Glomerular visceral epithelial cell (primary cell): Measurements from ENCODE around the gene MYORG.

ENCODE experiments used
- DNase-seq: peaks from one replicate; pipeline ENCODE4 v3.0.0-alpha.2; 2016; ENCODE audit errors: extremely low spot score

MYORG gene

DNA sequence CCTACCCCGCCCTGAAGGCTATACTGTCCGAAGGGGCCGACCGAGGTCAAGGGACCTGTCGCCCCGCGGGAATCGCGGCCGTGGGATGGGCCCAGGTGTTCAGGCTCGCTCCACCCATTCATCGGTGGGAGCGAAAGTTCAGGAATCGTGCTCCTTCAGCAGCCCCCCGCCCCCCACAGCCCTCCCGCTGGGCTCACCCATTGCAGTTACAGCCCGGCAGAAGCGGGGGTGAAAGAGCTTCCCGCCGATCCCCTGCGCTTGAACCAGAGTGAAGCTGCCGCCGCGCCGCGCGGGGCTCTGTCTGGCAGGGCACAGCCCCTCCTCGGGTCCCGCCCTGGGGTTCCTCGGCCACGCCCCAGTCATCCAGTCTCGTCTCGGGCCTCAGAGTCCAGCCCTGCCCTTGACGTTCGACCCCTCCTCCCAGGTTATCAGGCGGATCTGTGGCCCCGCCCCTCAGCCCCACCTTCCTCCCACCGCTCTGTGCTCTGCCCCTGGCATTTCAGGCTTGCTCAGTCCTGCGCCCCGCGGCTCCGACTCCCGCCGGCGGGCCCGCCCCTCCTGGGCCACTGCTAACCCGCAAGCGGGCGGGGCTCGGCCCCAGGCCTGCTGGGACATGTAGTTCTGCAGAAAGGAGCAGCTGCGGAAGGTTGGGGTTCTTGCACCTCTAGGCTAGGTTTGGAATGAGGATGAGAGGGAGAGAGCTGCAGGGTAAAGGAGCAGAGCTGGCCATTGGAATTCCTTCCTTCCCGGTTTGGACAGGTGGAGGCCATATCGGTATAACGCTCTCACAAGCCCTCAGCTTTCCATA is at the start of gene MYORG:
Gene MYORG (minus strand): TSS at position 303 of the 808 bp plus-strand sequence. CDS start 3,955 bp downstream, outside the sequence.
- peak; percentile 99 for DNase-seq

GRCh38 chr9:34419716-34420504 is 43.2 kb upstream of the MYORG start:
- DNase-seq = no peak

DNA sequence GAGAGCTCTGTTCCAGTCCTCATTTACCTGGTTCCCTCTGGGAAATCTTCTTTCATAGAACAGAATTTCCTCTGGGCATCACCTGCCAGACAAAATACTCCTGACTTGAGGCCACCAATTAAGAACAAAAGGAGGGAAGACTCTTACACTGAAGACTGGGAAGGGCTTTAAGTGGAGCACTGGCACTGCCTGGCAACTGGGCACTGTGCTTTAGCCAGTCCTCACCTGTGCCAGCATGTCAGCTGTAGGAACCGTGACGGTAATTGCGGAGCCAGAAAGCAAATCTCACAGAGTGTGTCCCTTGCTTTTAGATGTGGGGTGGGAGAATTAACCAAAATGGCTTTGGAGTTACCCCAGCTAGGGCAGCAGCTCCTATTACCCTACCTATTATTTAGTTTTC is 41.0 kb upstream of the MYORG start:
- DNase-seq = no peak

DNA sequence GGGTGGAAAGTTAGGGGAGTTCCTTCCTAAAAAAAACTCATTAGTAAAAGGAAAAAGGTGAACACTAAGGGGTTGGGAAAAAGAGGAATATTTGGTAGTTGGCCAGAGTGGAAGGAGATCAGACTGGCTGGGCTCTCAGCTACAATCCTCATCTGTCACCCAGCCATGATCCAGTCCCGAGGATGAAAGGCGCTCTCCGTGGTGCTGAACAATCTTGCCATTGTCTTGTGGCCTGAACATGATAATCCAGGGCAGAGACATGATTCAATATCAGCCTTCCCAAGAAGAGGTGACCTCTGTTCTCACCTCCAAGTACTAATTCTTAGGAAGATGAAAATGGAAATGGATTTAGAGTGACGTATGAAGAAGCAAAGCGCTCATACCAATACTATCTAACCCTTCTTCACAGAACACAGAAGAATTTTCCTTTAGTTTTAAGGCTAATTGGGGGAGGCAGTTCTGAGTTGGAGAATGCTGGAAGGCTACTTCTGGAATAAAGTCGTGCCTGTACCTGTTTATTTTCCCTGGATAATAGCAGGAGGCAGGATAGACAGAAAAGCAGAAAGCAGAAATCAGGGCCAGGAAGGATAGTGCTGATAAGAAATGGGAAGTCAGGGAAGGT is 36.6 kb upstream of the MYORG start:
- DNase-seq = peak; percentile 25

- no peak for DNase-seq
Measured at GRCh38 chr9:34412336-34412735, 35.6 kb upstream of the MYORG start.

DNA sequence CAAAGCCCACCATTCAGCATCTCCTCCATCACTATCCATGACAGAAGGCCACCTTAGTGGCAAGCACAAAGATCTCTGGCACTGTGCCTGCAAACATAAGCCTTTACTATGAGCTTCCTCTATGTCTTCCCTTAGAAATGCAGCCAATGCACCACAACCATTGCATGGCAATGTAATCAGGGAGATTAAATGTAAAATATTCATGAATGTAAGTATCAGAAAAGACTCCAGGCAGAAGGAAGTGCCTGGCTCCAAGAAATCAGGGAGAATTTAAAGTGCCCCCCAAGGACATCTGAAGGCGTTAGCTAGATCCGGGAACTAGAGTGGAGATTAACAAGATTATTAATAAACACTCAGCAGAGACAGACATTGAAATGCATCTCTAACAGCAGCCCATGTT is 32.5 kb upstream of the MYORG start:
- no peak for DNase-seq

DNA sequence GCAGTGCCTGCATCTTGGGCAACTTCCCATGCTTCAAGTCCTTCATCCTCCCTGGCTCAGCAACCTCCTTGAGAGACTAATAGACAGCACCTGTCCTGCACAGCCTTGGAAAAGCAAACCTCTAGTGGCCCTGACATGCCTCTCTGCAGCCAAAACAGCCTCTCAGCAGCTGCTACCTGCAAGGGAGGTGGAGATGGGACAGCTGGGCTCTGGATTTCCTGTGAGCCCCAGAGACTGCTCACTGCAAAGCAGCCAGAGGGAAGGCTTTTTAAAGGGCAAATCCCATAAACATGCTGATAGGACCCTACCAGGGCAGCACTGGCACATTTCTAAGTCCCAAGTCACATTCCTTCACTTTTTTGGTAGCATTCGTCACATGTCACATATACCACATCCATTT is 31.5 kb upstream of the MYORG start:
- no peak for DNase-seq

DNA sequence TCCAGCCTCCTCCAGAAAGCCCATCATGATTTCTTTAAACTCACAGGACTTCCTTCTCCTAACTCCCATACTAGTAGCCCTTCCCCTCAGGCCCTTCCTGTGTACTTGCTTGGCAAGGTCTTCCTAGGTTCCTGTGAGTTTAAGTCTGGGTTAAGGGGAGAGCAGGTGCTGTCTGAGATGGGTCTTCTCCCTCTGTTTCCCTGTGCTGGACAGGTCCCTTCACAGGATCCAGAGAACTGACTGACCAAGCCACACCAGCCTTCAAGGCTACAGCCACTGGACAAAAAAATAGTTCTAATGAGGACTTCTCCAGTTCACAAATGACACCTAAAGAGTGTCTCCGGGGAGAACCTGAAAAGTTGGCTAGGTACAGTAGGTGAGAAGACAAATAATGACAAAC is 29.5 kb upstream of the MYORG start:
- DNase-seq = no peak

- no peak for DNase-seq
Measured at GRCh38 chr9:34405719-34406118, 29.0 kb upstream of the MYORG start.

DNA sequence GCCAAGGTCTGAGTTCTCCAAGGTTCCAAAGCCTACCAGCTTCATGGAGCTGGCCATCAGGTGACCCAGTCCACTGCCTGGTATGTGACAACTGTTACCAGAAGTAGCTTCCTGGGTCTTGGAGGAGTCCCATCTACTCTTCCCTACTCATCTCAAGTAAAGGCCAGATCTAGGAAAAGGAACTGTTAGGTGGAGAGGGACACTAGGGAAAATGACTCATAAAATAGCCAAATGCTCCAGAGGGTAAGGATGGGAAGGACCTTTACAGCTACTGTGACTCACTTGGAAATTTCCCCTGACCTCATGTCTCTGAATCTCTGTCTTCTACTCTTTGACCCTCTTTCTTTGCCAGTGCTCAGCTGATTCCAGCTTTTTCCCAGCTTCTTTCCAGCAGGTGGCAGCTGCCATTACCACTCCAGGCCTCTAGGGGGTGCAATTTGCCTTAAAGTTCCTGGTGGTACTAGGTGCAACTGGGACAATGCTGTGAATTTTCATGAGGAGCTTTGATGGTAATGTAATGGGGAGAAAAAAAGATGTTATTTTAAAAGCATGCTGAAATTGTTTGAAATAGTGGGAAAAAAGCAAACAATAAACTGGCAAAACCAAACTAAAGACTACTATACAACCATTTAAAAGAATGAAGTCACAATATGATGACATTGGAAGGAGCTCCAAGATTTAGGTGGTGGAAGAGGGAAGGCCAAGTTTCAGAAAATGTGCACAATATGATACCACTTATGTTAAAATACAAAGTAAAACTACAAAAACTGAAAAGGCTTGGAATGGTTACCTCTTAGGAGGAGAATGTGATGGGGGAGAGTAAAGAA is 27.1 kb upstream of the MYORG start:
- peak; percentile 75 for DNase-seq

- no peak for DNase-seq
Measured at GRCh38 chr9:34400686-34401602, 24.2 kb upstream of the MYORG start.

- DNase-seq = no peak
Measured at GRCh38 chr9:34400275-34400674, 23.6 kb upstream of the MYORG start.

GRCh38 chr9:34399729-34400128 is 23.0 kb upstream of the MYORG start:
- DNase-seq = no peak

DNA sequence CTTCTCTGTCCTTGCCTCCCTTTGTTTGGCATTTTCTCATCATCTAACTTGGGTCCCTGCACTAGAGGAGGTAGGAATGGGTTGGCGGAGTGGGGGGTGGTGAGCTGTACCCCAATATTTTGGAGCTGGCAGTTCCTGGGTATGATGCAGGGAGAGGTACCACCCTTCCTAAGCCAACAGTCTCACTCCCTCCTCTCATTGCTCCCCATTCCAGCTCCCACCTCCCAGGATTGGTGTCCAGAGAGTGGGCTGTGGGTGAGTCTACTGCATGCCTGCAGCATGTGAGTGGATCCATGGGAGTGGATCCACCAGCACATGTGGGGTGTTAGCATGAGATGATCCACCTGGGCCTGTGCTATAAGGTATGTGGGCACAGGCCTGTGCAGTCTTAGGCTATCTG is 22.2 kb upstream of the MYORG start:
- DNase-seq = no peak

GRCh38 chr9:34396276-34397214 is 19.8 kb upstream of the MYORG start:
- no peak for DNase-seq

- no peak for DNase-seq
Measured at GRCh38 chr9:34392511-34392910, 15.8 kb upstream of the MYORG start.

DNA sequence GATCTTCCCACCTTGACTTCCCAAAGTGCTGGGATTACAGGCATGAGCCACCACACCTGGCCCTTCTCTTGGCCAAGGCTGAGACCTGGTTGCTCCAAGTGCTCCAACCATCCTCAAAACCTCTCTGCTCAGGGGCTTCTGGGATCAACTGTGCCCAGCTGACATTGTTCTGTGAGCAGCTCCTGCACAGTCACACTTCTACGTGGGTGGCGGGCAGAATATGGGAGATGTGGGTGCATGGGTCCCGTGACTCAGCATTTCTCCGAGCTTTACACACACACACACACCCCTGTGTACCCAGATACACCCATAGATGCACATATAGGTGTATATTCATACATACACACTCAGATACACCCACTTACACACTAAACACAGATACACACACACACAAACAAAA is 10.5 kb upstream of the MYORG start:
- no peak for DNase-seq

- no peak for DNase-seq
Measured at GRCh38 chr9:34386656-34387055, 10.0 kb upstream of the MYORG start.

DNA sequence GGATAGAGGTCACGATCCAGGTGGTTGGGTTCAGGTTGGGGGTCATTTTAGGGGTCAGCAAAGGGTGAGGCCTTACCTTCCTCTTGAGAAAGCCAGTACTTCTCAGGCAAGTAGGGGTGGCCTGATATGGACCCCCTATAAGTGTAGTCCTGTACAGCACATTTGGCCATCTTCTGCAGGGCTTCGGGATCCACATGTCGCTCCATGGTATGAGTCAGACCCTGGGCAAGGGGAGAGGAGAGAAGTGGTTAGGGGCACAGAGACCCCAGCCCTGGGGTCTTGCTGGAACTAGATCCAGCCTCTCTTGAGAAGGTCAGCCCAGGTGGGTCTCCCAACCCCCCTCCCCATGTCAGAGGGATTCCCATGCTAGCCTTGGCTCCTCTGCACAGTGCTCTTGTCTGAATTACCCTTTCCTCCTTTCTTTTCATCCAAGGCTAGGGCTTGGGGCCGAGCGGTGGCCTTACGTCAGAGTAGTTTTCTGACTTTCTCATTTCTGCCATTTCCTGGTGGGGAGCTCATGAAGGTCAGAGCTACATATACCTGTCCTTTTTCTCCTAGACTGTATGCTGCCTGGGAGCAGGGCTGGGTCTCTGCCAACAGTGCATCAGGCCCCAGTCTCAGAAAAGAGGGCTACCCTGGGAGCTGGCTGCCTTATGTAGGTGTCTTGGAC is 9.0 kb upstream of the MYORG start:
- DNase-seq = no peak
